A204.1 (cell line): ENCODE measurements around the gene DIP2C.

Experiments used
- FAIRE-seq: peaks from 2 replicates; lab custom pipeline; 2012; peaks lifted over from hg19 to GRCh38; lab: Jason Lieb, UNC

Gene DIP2C

GRCh38 chr10:568848-569247 is 120.6 kb downstream of the DIP2C start:
- no peak for FAIRE-seq

GRCh38 chr10:567869-568268 is 121.6 kb downstream of the DIP2C start:
- FAIRE-seq, result no peak

DNA sequence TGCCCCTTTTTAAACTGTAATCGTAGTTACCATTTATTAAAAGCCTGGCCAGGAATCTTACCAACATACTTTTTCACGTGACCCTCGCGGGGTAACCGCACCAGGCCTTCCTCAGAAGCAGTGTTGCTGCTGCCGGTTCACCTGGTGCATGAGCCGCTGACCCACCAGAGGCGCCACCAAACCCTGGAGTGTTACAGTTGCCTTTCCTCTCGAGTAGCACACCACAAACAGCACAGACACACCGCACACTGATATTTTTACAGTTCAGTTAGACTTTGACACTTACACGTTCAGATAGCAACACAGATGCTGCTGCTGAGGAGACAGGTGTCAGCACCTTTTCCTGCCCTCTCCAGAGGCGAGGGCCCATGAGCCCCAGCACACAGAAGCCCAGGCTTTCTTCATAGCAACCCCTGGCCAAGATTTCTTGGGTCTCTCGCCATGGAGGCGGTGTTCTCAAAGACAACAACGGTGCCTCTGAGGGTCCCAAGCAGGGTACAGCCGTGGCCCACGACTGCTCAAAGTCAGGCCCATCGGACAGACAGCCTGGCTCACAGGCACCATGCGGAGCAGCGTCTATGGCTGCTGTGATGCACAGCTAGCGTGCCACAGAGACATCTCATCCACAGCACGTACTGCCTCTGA is 123.1 kb downstream of the DIP2C start:
- FAIRE-seq, result no peak

DNA sequence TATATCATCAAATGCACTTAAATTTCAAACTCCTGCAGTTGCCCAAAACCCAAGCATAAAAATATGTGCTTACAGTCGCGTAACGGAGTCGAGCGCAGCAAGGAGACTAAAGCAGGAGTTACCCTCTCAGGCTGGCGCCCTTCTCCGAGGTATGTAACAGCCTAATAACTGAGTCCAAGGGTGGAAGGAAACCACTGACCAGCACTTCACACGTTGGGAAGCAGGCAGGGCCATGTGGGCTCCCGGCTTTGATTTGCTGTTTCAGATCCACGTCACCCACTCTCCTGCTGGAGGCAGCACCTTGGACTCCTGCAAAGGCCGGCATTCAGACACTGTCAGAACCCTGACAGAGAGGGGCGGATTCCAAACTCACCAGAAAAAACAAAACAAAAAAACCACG is 123.8 kb downstream of the DIP2C start:
- FAIRE-seq, result no peak

DNA sequence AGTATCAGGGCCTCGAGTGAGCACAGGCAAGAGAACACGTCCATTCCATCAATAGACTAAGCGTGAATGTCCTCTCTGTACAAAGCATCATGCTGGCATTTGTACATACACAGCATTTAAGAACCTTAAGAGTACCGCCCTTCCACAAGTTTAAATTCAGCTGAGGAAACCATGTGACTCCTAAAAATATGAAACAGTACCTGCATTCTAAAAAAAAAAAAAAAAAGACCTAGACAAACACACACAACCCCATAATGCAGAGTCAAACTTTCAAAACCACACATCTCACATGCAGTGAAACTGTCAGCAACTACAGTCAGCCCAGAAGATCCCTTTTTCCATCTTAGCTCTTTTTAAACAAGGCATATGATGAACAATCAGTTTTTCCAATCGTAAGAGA is 124.3 kb downstream of the DIP2C start:
- no peak for FAIRE-seq

DNA sequence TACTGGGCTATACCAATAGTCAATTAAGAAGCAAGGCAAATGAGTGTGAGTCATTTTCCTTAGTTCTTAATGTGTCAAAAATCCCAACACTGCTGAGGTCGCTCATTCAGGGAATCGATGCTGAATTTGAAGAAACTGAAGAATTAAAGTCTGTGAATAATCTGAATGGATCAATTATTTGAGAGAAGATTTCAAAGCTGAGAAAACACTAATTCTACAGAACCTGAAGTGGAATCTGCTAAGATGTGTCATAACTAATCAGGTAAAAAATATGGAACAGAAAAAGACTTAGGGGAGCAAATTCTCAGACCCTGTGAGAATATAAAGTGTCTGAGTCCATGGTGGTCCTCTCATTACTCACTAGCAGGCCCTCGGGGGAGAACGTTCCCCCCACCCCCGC is 125.6 kb downstream of the DIP2C start:
- no peak for FAIRE-seq

- no peak for FAIRE-seq
These were observed 127.3 kb downstream of the DIP2C start for GRCh38 chr10:562142-562541.

GRCh38 chr10:561721-562120 is 127.7 kb downstream of the DIP2C start:
- FAIRE-seq, result no peak

- FAIRE-seq, result no peak
These were observed 129.0 kb downstream of the DIP2C start for GRCh38 chr10:560314-560992.

GRCh38 chr10:559767-560047 is 129.8 kb downstream of the DIP2C start:
- no peak for FAIRE-seq

- FAIRE-seq, result no peak
These were observed 130.3 kb downstream of the DIP2C start for GRCh38 chr10:558891-559766.

- no peak for FAIRE-seq
These were observed 131.1 kb downstream of the DIP2C start for GRCh38 chr10:558364-558763.

GRCh38 chr10:557792-558328 is 131.6 kb downstream of the DIP2C start:
- no peak for FAIRE-seq

GRCh38 chr10:556971-557637 is 132.4 kb downstream of the DIP2C start:
- no peak for FAIRE-seq

DNA sequence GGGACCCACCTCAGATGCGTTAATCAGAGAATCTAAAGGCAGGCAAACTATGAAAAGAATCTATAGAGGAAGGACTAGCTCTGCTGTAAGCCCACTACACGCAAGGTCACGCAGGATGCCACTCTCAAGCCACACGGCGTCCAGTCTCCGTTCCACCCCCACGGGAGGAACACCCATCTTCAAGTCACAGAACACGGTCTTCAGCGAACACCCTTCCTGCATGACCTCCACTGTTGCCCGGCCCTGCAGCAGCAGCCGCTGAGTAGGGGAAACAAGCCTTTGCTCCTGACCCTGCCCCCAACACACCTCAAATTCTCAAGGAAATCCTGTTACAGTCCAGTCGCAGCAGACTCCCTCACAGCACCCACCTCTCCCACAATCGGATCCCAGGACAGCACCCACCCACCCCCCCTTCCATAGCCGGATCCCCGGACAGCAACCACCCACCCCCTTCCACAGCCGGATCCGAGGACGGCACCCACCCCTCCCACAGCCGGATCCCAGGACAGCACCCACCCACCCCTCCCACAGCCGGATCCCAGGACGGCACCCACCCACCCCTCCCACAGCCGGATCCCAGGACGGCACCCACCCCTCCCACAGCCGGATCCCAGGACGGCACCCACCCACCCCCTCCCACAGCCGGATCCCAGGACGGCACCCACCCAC is 133.7 kb downstream of the DIP2C start:
- FAIRE-seq, result no peak

GRCh38 chr10:555281-555680 is 134.2 kb downstream of the DIP2C start:
- FAIRE-seq, result no peak

DNA sequence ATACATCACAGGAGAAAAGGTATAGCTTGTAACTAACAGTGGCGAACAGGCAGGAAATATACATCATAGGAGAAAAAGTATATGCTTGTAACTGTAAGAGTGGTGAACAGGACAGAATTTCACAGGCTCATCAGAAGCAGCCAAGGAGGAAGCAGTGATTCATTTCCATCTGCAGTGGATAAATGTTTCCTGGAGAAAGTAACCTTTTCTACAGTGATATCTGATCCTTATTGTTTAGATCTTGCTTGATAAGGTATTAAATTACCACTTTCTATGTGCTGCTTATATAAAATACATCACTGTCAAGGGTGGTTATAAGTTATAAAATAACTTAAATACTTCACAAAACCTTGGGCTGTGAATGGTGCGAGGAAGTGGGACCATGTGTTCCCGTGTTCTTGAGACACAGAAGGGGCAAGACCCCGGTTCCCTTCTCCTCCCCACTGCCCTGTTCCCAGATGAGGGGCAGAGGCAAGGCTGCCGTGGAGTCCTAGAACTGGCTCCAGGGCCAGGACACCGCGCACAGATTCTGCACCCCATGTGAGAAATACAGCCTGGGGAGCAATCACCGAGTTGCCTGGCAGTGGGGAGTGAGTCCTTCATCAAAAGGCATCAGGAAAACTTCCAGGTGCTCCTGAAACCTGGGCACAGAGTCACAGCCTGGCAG is 135.2 kb downstream of the DIP2C start:
- no peak for FAIRE-seq

DNA sequence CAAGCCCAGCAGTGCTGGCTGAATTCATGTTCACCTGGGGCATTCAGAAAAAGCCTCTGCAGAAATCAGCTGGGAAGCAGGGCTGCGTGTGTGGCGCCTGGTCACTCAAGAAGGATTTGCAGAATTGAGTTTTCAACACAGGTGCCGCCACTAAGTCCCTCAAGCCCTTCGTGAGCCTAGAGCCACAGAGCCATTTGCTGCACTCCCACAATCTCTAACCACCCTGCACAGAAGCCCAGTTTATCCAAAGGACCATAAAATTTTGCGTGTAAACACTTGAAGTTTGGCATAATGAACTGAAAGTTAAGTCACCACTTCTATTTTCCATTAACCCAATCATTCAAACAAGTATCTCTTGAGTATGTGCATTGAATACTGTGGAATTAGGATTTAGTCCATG is 136.2 kb downstream of the DIP2C start:
- no peak for FAIRE-seq

DNA sequence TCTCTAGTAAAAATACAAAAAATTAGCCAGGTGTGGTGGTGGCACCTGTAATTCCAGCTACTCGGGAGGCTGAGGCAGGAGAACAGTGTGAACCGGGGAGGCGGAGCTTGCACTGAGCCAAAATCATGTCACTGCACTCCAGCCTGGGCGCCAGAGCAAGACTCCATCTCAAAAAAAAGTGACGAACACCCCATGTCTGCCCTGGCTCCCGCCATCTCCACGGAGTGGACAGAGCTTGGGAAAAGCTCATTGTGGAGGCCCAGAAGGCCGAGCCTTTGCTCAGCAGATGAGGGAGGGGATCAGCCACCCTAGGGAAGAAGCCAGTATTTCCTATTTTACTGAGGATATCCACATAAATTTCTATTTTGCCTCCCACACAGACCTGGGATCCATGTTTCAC is 136.8 kb downstream of the DIP2C start:
- no peak for FAIRE-seq

DNA sequence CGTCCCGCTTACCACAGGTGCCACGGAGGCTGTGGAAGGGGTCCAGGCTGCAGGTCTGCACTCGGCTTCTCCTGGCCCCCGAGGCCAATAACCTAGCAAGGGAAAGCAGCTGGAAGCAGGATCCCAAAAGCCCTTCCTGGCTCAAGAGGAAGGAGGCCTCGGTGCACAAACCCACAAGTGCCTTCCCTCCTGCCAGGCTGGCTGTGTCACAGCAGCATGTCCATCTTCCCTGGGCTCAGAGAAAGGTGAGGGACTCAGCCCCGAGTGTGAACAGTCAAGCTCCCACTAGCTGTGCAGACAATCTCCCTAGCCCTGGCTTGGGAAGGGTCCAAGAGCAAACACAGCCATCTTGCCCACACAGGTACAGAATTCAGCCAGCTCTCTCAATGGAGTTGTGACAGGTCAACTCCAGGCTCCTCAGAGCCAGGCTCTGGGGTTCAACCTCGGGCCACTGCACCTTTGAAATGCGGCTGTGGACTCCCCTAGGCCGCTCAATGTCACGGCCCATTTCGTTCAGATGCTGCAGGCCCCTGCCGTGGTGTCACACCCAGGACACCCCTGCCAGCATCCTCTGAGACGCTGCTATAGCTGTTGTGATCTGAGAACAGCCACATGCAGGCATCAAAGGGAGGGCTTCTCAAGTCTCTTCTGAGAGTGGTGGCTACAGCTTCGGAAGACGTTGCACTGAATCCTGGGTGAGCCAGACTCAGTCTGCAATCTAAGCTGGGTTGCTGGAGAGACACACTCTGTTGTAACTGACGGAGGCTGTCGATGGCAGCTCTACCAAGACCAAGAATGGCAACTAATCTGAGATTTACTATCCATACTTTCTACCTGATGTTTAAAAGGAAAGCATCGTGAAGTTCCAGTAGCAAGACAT is 137.9 kb downstream of the DIP2C start:
- no peak for FAIRE-seq
